GM12891 (cell line): ENCODE data around the gene EIF4EBP2.

ENCODE experiments used
- POLR2A ChIP-seq: IDR thresholded peaks from 2 replicates; pipeline ENCODE4 v1.6.1; 2011; ENCODE audit warnings: low read depth, low read length, control low read depth
- POLR2AphosphoS5 ChIP-seq: IDR thresholded peaks from 2 replicates; pipeline ENCODE4 v1.6.1; 2011; ENCODE audit warnings: low read depth, low read length, control low read depth

DNA sequence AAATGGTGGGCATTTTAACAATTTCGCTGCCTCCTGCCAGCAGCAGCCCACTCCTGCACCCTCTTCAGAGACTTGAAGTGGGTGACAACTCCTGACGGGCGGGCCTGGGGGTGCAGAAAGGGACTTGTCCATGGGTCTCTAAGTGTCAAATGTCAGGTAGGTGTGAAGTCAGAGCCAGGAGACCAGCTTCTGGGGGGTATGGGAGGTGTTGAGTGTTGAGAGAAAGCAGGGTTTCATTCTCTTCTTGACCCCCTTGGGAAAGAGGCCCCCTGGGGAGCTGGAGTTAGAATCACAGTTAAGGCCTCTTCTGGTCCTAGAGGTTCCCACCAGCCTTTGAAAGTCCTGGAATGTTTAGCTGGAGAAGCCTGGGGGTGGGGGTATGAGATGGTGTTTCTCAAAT lies 63.0 kb downstream of the EIF4EBP2 start:
- no peak for TF ChIP-seq POLR2A
- TF ChIP-seq POLR2AphosphoS5: no peak
